CD8-positive, alpha-beta memory T cell (primary cell): ENCODE results near the gene MAGI1. TPM values are rescaled to one million over a fixed set of nuclear protein-coding genes. Genes with fewer than 3 reads are reported as not detected.
"Not testable (repeated sequence)": the region's sequence is repeated elsewhere in the genome, so short reads cannot be mapped to it uniquely, and the experiment has no call there.

Experiments
- CTCF ChIA-PET: fragments of 350-600 bp; sonication (Branson Sonifier 250); formaldehyde crosslinking; loops from one replicate; lab custom pipeline; 2021; ENCODE audit warnings: antibody characterized with exemption; lab: Charles Lee
- POLR2A ChIA-PET: fragments of 350-600 bp; sonication (Branson Sonifier 250); formaldehyde crosslinking; loops from one replicate; lab custom pipeline; 2021; ENCODE audit warnings: antibody characterized with exemption; lab: Charles Lee
- DNase-seq, 5 donors: peaks; one replicate each; pipeline versions ENCODE4 v3.0.0 to v3.0.0-alpha.2; 2020 to 2022; ENCODE audit warnings: mixed read lengths in 1 of 5
- H3K27ac ChIP-seq: one replicate; pipeline ENCODE4 v1.7.0; 2013; ENCODE audit warnings: low read depth, mild to moderate bottlenecking, low read length, moderate library complexity
- H3K27me3 ChIP-seq: 2 replicates; pipeline ENCODE4 v1.7.0; 2013; ENCODE audit warnings: low read length, mild to moderate bottlenecking; ENCODE audit not compliant: insufficient read depth, poor library complexity, severe bottlenecking
- H3K36me3 ChIP-seq: 2 replicates; pipeline ENCODE4 v1.7.0; 2013; ENCODE audit warnings: mild to moderate bottlenecking, low read length, moderate library complexity; ENCODE audit not compliant: insufficient read depth
- H3K4me1 ChIP-seq: 2 replicates; pipeline ENCODE4 v1.7.0; 2013; ENCODE audit warnings: mild to moderate bottlenecking, low read length, moderate library complexity; ENCODE audit not compliant: insufficient read depth
- H3K4me3 ChIP-seq: 2 replicates; pipeline ENCODE4 v1.7.0; 2013; ENCODE audit warnings: mild to moderate bottlenecking, low read length
- H3K9me3 ChIP-seq: 2 replicates; pipeline ENCODE4 v1.7.0; 2013; ENCODE audit warnings: mild to moderate bottlenecking, low read length
- H3K27ac Mint-ChIP-seq, 8 donors: one replicate each; pipeline ENCODE4 v1.8.0; 2020 to 2021; ENCODE audit warnings: mixed read lengths in 8 of 8, mild to moderate bottlenecking in 6 of 8, inconsistent platforms in 3 of 8, moderate library complexity in 3 of 8
- H3K27me3 Mint-ChIP-seq, 2 donors: one replicate each; pipeline ENCODE4 v1.8.0; 2020 to 2021; ENCODE audit warnings: mixed read lengths in 2 of 2, mild to moderate bottlenecking in 1 of 2, moderate library complexity in 1 of 2
- H3K36me3 Mint-ChIP-seq, 3 donors: one replicate each; pipeline ENCODE4 v1.8.0; 2020 to 2021; ENCODE audit warnings: mixed read lengths in 3 of 3, inconsistent platforms in 1 of 3, mild to moderate bottlenecking in 1 of 3
- H3K4me1 Mint-ChIP-seq, 3 donors: one replicate each; pipeline ENCODE4 v1.8.0; 2020 to 2021; ENCODE audit warnings: mixed read lengths in 3 of 3, inconsistent platforms in 1 of 3, mild to moderate bottlenecking in 1 of 3
- H3K4me3 Mint-ChIP-seq, 7 donors: one replicate each; pipeline ENCODE4 v1.8.0; 2020 to 2021; ENCODE audit warnings: mixed read lengths in 7 of 7, mild to moderate bottlenecking in 6 of 7, moderate library complexity in 4 of 7, inconsistent platforms in 2 of 7
- H3K9me3 Mint-ChIP-seq, 5 donors: one replicate each; pipeline ENCODE4 v1.8.0; 2020 to 2022; ENCODE audit warnings: mixed read lengths in 5 of 5, mild to moderate bottlenecking in 3 of 5, moderate library complexity in 2 of 5, inconsistent platforms in 1 of 5
- polyA plus RNA-seq: library from polyadenylated mRNA; unstranded; fragments of 300-500 nt; fragmentation: Illumina TruSeq; gene quantifications from one replicate; pipeline ENCODE4 v1.2.3, GENCODE V29; 2021
- total RNA-seq, 2 experiments: library from RNA; stranded (reverse); gene quantifications; one replicate each; pipeline ENCODE4 v1.2.3, GENCODE V29; 2021

The MAGI1 gene
- total and polyA plus RNA-seq, 3 experiments from 2014 or later, result 0.15 to 0.42 TPM; not detected in 1

- H3K9me3 Mint-ChIP-seq, result peaks cover 0 to 12% (median 0%) of the 10 kb centered on the region in 5 donors
- H3K4me3 Mint-ChIP-seq, result no peak overlapping the region
- Histone ChIP-seq H3K4me3 (no peak overlapping the region), H3K4me1 (no peaks in the 10 kb centered on the region), H3K27ac (no peak overlapping the region), H3K27me3 (no peaks in the 10 kb centered on the region), H3K9me3 (no peaks in the 10 kb centered on the region), H3K36me3 (no peaks in the 10 kb centered on the region)
- no peak overlapping the region for H3K27ac Mint-ChIP-seq
- no peaks in the 10 kb centered on the region for H3K27me3 Mint-ChIP-seq
- CTCF ChIA-PET, result no interaction called here
- POLR2A ChIA-PET, result no interaction called here
- no peaks in the 10 kb centered on the region for H3K36me3 Mint-ChIP-seq
- H3K4me1 Mint-ChIP-seq, result no peaks in the 10 kb centered on the region
- no peak for DNase-seq
These were observed 466.4 kb downstream of the MAGI1 start for GRCh38 chr3:65572175-65572777.

- no peak overlapping the region for H3K27ac ChIP-seq
- no peak for DNase-seq
- Mint-ChIP-seq H3K27me3 (no peaks in the 10 kb centered on the region), H3K4me3 (no peak overlapping the region), H3K27ac (no peak overlapping the region), H3K9me3 (peaks cover 0 to 7% (median 0%) of the 10 kb centered on the region in 5 donors), H3K4me1 (no peaks in the 10 kb centered on the region), H3K36me3 (no peaks in the 10 kb centered on the region)
- ChIA-PET CTCF (no interaction called here), POLR2A (no interaction called here)
- H3K36me3 ChIP-seq, result no peaks in the 10 kb centered on the region
- H3K4me1 ChIP-seq, result no peaks in the 10 kb centered on the region
- no peaks in the 10 kb centered on the region for H3K27me3 ChIP-seq
- no peaks in the 10 kb centered on the region for H3K9me3 ChIP-seq
- no peak overlapping the region for H3K4me3 ChIP-seq
These were observed 468.8 kb downstream of the MAGI1 start for GRCh38 chr3:65569845-65570405.

- Mint-ChIP-seq H3K4me3 (no peak overlapping the region), H3K36me3 (no peaks in the 10 kb centered on the region), H3K27ac (no peak overlapping the region), H3K27me3 (no peaks in the 10 kb centered on the region), H3K9me3 (peaks cover 0 to 2% (median 0%) of the 10 kb centered on the region in 5 donors), H3K4me1 (no peaks in the 10 kb centered on the region)
- Histone ChIP-seq H3K27ac (no peak overlapping the region), H3K9me3 (no peaks in the 10 kb centered on the region), H3K36me3 (no peaks in the 10 kb centered on the region), H3K4me3 (no peak overlapping the region), H3K4me1 (no peaks in the 10 kb centered on the region), H3K27me3 (no peaks in the 10 kb centered on the region)
- ChIA-PET CTCF (no interaction called here), POLR2A (no interaction called here)
- DNase-seq, result no peak
These were observed 469.6 kb downstream of the MAGI1 start for GRCh38 chr3:65569129-65569528.

DNA sequence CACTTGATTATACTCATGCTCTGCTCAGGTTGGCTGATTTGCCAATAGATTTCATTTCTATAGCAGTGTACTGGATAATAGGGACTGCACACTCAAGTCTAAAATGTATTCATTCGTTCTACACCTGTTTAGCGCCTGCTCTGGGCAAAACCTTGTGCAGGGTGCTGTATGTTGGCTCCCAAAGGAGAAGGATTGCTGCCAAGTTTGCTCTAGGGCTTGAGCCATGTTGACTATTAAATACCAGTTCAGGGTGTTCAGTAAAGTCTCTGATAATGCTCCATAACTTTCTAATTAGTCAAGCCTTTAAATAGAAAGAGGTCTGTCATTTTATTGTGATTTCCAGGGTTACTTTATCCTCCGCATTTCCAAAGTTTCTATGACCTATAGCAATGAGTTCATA is 470.2 kb downstream of the MAGI1 start:
- Mint-ChIP-seq H3K9me3 (peaks cover 0 to 1% (median 0%) of the 10 kb centered on the region in 5 donors), H3K4me1 (no peaks in the 10 kb centered on the region), H3K27ac (no peak overlapping the region), H3K4me3 (no peak overlapping the region), H3K27me3 (no peaks in the 10 kb centered on the region), H3K36me3 (no peaks in the 10 kb centered on the region)
- no peak for DNase-seq
- H3K27me3 ChIP-seq, result no peaks in the 10 kb centered on the region
- H3K36me3 ChIP-seq, result no peaks in the 10 kb centered on the region
- POLR2A ChIA-PET, result no interaction called here
- CTCF ChIA-PET, result no interaction called here
- no peaks in the 10 kb centered on the region for H3K9me3 ChIP-seq
- no peak overlapping the region for H3K27ac ChIP-seq
- no peak overlapping the region for H3K4me3 ChIP-seq
- no peaks in the 10 kb centered on the region for H3K4me1 ChIP-seq

- H3K27ac ChIP-seq, H3K27ac Mint-ChIP-seq, H3K9me3 ChIP-seq, H3K9me3 Mint-ChIP-seq, H3K4me1 Mint-ChIP-seq, POLR2A ChIA-PET, H3K4me3 Mint-ChIP-seq, H3K27me3 Mint-ChIP-seq, H3K36me3 Mint-ChIP-seq, H3K36me3 ChIP-seq, H3K4me3 ChIP-seq, H3K4me1 ChIP-seq, H3K27me3 ChIP-seq, DNase-seq, CTCF ChIA-PET: not testable (repeated sequence)
These were observed 473.0 kb downstream of the MAGI1 start for GRCh38 chr3:65565744-65566143.

- H3K36me3 Mint-ChIP-seq, result no peaks in the 10 kb centered on the region
- DNase-seq, result no peak
- no peaks in the 10 kb centered on the region for H3K27me3 Mint-ChIP-seq
- no peak overlapping the region for H3K4me3 ChIP-seq
- no peak overlapping the region for H3K27ac Mint-ChIP-seq
- H3K4me3 Mint-ChIP-seq, result no peak overlapping the region
- no peaks in the 10 kb centered on the region for H3K9me3 Mint-ChIP-seq
- H3K36me3 ChIP-seq, result no peaks in the 10 kb centered on the region
- ChIA-PET POLR2A (no interaction called here), CTCF (no interaction called here)
- H3K4me1 Mint-ChIP-seq, result no peaks in the 10 kb centered on the region
- H3K27me3 ChIP-seq, result no peaks in the 10 kb centered on the region
- no peak overlapping the region for H3K27ac ChIP-seq
- H3K9me3 ChIP-seq, result no peaks in the 10 kb centered on the region
- no peaks in the 10 kb centered on the region for H3K4me1 ChIP-seq
These were observed 474.2 kb downstream of the MAGI1 start for GRCh38 chr3:65564483-65564882.

DNA sequence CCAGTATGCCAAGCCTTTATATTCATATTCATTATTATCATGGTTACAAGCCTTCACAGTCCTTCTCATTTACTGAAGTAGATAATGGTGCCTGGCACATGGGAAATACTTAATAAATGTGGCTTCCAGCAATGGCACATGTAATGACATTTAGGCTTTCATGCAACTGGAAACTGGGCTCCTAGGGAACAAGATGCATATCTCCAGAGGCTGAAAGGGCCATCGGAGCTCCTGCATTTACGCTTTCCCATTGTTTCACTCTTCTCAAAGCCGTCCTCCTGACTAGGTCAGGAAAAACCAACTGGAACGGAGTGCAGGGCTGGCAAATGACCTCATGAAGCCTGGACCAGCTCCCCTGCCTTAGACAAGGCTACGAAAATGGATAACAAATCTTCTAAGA is 474.9 kb downstream of the MAGI1 start:
- H3K4me3 ChIP-seq, result no peak overlapping the region
- ChIA-PET POLR2A (no interaction called here), CTCF (no interaction called here)
- H3K27me3 Mint-ChIP-seq, result no peaks in the 10 kb centered on the region
- DNase-seq, result no peak
- no peak overlapping the region for H3K27ac Mint-ChIP-seq
- H3K36me3 Mint-ChIP-seq, result no peaks in the 10 kb centered on the region
- no peaks in the 10 kb centered on the region for H3K27me3 ChIP-seq
- H3K4me3 Mint-ChIP-seq, result no peak overlapping the region
- H3K4me1 ChIP-seq, result no peaks in the 10 kb centered on the region
- no peaks in the 10 kb centered on the region for H3K4me1 Mint-ChIP-seq
- no peak overlapping the region for H3K27ac ChIP-seq
- no peaks in the 10 kb centered on the region for H3K9me3 Mint-ChIP-seq
- no peaks in the 10 kb centered on the region for H3K9me3 ChIP-seq
- H3K36me3 ChIP-seq, result no peaks in the 10 kb centered on the region

GRCh38 chr3:65562447-65562846 is 476.3 kb downstream of the MAGI1 start:
- POLR2A ChIA-PET, result no interaction called here
- Mint-ChIP-seq H3K27me3 (no peaks in the 10 kb centered on the region), H3K4me1 (no peaks in the 10 kb centered on the region)

More at GRCh38 chr3:65562447-65562846, 476.3 kb downstream of the MAGI1 start:
- Histone ChIP-seq H3K36me3 (no peaks in the 10 kb centered on the region), H3K4me3 (no peak overlapping the region), H3K4me1 (no peaks in the 10 kb centered on the region), H3K9me3 (no peaks in the 10 kb centered on the region), H3K27me3 (no peaks in the 10 kb centered on the region), H3K27ac (no peak overlapping the region)
- no peak overlapping the region for H3K4me3 Mint-ChIP-seq
- no peaks in the 10 kb centered on the region for H3K36me3 Mint-ChIP-seq
- peaks cover 0 to 4% (median 0%) of the 10 kb centered on the region in 5 donors for H3K9me3 Mint-ChIP-seq
- DNase-seq, result no peak
- H3K27ac Mint-ChIP-seq, result no peak overlapping the region
- CTCF ChIA-PET, result no interaction called here
